GM21390 (cell line): ENCODE data around the gene SLC40A1.

Experiments used
- ATAC-seq: cut with Tn5 transposase; IDR thresholded peaks from one replicate; pipeline ENCODE4 v1.9.1; 2021; ENCODE audit not compliant: unreplicated experiment

Gene SLC40A1

DNA sequence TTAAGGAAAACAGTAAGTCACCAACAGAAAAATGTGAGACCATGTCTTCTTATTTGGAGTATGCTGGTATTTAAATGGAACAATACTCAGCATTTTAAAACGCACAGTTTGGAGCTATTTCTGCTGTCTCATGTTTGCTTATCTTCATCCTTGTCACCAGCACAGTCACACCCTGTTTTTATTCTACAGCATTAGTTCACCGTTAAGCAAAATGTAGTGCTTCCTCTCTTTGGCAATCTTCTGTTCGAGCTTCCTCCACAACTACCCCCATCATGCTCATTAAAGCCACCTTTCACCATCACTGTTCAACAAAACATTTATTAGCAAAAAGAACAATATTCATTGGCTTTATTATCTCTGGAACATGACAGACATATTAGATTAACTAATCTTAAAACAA is 64.0 kb downstream of the SLC40A1 start:
- no peak for ATAC-seq

DNA sequence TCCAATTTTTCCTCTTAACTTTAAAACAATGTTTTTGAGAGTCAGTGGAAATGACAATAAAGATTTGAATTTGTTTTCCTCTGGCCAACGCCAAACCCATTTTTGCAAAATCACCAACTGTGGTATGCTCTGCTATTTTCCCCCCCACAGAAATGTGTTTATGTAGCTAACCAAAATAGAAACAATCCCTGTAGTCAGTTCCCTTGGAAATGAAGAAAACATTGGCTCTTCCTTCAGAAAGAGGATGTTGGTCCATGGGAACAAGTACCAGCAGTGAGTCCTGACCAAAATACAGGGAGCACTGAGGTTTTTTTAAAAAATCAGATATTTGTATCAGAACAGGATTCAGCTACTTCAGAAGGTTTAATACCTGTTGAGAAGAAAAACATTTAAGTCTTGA is 65.3 kb downstream of the SLC40A1 start:
- ATAC-seq, result no peak

DNA sequence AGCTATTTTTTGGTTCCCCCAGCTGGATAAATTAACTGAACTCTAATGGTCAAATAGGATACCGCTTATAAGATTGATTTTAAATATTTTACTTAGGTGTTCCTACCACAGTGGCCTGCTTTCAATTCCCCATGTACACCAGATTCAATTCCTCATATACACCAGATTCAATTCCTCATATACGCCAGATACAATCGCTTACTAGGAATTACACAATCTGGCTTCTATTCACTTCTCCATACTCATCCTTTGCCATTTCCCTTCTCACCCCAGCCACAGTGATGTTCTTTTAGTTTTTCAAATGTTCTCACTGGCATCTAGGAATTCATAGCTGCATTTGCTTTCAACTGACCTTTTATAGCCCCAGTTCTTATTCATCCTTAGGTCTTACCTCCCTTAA is 66.5 kb downstream of the SLC40A1 start:
- ATAC-seq, result no peak

DNA sequence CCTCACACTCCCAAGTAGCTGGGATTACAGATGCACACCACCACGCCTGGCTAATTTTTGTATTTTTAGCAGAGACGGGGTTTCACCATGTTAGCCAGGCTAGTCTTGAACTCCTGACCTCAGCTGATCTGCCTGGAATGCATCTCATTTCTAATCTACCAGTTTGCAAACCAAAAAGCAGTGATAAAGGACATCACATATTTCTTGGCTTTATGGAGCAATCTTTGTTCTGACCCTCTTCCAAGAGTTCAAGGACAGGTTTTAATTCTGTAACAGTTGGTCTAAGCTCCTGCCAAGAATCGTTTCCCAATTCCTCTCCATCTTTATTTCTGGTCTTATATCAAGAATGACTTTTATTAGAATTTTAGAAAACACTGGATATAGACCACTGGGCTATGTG is 67.7 kb downstream of the SLC40A1 start:
- ATAC-seq, result no peak

- no peak for ATAC-seq
Observed at GRCh38 chr2:189511960-189512319, 68.6 kb downstream of the SLC40A1 start.

DNA sequence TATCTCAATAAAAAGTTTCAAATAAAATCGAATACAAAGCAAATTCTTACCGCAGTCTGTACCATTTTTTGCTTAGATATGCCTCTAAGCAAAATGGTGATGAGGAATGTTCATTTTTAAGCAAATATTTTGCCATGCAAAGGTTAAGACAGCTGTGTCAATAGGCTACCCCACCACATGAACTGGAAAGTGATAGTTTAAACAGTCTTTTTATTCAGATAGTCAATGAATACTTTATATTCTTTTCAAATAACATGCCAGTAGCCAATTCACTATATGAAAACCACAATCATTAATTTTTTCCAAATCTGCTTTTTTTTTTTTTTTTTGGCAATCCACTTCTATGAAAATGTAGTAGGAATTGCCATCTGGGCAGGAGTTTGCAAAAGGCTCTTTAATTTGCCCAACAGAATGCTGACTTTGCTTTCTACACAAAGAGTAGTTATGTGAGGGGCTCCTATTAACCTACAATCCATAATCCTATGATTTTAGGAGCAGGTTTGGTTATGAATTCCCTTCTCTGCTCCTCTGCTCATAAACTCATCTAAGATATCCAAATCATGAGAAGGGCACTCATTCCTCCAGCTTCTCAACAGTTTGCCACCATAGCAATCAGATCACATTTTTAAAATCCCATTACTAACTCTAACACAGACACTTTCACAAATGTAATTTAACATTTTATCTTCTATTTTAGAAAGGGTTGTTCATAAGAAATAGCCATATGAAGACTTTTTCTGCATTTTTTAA is 69.2 kb downstream of the SLC40A1 start:
- no peak for ATAC-seq
